ENCODE data around the gene SUPT3H.
A peak's percentile ranks its signal among the peaks of the same experiment; 100 is the strongest.

Gene SUPT3H

DNA sequence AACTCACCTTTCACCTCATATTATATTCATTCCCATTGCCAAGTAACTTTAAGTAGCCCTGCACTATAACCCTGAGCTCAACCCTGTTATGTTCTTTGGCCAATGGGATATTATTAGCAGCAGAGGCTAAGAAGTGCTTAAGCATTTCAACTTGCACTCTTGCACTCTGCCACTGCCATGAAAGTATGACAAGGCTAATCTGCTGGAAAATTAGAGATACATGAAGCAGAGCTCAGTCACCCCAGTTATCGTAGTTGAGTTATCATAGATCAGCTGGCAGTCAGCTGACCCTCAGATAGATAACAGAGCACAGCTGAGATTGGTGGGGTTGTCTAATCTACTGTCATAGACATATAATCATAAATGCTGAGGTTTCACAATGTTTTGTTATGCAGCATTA, 259.0 kb downstream of the SUPT3H start:
- DNase-seq (ENCODE audit: low read depth, low spot score), result no peak

DNA sequence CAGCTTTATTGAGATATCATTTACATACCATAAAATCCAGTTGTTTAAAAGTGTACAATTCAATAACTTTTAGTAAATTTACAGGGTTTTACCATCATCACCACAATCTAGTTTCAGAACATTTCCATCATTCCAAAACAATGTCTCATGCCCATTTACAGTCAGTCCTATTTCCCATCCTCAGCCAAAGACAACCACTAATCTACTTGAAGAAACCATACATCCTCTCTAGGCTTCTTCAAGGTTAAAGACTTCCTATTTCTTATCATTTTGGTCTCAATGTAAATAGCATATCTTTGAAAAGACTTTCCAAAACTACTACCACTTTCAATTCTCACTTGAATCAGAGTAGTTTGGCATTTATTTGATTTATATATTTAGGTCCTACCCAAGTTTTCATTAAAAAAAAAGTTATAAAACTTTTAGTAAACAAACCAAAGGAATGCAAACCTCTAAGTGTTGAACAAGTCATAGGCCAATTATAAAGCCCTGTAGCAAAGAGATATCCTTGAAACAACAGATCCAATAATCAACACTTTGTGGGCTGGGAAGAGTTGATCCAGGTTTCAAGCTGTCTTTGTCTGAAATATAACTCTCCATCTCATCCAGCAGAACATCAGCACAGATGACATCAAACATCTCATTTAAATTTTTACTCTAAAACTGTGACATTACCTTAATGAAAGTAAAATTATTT, 260.9 kb downstream of the SUPT3H start:
- DNase-seq (ENCODE audit: low read depth, low spot score), result no peak

DNA sequence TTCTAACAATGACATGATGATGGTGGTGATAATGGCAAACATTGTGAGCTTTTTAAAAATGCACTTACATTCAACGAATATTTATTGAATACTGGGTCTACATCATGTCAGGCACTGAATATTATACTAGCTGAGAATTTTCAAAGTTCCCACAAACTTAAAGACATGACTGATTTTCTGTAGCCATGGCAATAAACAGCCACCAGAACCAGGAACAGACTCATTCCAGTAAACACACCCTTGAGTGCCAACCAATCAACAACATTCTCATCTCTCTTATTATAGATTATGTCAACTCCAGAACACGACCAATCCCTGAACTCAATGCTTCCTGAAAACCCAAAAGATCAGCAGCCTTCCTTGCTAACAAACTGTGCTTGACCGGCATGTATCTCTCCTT, 262.0 kb downstream of the SUPT3H start:
- DNase-seq (ENCODE audit: low read depth, low spot score), result no peak

DNA sequence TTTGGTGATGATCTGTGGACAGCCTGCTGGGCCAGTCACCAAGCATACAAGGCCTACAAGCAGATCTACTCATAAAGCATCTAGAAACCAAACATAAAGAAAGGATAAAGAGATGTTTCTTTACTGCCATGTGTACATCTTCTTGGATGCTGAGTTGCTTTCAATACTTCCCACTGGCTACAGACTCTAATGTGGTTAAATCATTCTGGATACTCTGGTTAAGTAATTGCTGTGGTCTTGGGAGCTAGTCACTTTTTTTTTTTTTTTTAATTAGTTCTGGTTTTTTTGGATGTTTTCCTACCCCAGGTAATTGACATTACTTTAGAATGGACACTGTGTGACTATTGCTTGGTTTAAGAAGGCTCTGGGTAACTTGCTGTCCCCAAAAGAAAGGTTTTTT, 265.0 kb downstream of the SUPT3H start:
- DNase-seq (ENCODE audit: low read depth, low spot score), result no peak

DNA sequence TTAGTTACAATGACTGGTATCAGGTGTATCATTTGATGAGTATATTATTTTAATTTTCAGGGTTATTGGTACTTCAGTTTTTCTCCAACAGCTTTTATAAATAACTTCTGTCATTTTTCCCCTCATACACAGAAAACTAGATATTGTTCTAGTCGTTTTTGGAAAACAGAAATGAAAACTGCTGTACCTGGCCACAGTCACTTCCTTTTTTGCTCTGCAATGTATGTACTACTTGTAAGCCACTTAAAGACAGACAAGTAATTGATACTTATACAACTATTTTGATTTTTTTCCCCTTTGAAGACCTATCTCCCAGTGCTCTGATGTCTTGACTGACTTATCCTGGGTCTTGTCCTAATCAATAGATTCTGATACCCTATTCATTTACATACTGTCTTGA, 268.2 kb downstream of the SUPT3H start:
- DNase-seq (ENCODE audit: low read depth, low spot score), result no peak

DNA sequence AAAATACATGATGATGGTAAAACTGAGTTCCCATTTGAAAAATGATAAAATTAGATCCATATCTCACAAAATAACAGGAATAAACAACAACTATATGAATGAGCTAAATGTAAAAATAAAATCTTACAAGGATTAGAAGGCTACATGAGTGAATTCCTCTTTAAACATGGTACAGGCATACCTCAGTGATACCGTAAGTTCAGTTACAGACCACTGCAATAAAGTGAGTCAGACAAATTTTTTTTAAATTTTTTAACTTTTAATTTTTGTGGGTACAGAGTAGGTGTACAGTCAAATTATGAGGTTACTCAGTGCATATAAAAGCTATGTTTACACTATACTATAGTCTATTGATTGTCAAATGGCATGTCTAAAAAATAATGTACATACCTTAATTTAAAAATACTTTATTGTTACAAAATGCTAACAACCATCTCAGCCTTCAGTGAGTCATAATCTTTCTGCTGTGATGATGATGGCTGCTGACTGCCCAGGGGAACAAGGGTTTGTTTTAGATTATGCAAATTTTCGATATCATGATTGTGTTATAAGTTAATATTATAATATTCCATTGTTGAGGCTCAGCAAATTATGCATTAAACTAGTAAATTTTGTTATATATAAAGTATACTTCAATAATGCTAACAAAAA, 272.4 kb downstream of the SUPT3H start:
- DNase-seq (ENCODE audit: low read depth, low spot score), result no peak

DNA sequence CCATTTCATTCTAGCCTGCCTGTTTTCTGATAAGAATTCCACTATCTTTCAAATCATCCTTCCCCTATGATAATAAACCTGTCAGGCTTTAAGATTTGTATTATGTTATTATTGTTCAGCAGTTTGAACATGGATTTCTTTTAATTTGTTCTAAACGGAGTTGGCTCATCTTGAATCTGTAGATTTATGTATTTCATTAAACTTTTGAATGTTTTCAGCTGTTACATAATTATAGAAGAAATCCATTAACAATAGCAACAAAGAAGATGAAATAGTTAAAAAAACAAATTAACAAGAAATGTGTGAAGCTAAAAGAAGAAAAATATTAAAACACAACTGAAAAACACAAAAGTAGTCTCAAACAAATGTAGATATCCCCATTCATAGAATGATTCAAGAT, 273.3 kb downstream of the SUPT3H start:
- DNase-seq (ENCODE audit: low read depth, low spot score), result no peak

DNA sequence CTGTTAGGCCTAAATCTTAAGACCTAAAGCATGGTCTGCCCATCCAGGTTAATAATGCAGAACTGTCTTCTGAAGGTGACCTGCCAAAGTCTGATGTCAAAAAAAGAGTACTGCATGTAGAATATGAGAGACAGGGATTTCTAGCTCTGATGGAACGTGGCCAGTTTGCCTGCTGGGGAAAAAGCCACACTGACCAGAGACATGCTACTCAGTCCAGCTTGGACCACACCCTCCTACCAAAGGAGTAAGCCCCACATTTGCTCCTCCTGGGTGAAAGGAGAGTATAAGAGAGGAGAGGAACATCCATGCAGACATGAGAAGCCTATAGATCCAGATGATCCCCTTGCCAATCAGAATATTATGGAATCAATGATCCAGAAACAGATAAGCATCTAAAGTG, 279.5 kb downstream of the SUPT3H start:
- DNase-seq (ENCODE audit: low read depth, low spot score), result no peak

DNA sequence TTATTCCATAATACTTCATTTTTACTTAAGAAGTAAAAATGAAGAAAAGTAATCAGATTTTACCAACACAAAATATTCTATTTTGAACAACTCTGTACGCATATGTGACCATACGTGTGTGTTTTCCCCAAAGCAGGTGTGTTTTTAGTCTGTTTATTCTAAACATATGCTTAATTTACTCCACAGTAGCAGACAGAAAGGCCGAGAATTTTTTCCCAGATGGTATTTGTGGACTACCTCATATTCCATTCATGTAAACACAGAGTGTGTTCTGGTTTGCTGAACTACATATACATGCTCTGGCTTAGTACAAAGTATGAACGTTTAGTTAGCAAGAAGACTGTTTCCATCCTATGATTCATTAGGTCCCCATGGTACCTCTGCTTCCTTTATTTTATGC, 282.9 kb downstream of the SUPT3H start:
- DNase-seq (ENCODE audit: low read depth, low spot score), result no peak

DNA sequence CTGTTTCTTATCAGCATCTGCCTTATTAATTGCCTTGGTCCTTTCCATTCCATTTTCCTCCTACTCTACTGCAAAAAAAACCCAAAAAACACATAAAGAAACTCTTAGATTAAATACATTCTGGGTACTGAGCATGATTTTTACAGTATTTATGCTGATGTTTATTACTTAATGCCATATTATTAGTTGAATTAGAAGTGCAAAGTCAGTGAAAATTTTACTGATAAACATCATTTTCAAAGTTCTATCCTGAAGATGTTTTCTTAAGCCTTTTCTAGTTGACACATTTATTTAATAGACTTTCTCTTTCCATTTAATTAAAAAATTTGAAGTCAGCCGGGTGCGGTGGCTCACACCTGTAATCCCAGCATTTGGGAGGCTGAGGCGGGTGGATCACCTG, 285.6 kb downstream of the SUPT3H start:
- DNase-seq (ENCODE audit: low read depth, low spot score), result no peak

DNA sequence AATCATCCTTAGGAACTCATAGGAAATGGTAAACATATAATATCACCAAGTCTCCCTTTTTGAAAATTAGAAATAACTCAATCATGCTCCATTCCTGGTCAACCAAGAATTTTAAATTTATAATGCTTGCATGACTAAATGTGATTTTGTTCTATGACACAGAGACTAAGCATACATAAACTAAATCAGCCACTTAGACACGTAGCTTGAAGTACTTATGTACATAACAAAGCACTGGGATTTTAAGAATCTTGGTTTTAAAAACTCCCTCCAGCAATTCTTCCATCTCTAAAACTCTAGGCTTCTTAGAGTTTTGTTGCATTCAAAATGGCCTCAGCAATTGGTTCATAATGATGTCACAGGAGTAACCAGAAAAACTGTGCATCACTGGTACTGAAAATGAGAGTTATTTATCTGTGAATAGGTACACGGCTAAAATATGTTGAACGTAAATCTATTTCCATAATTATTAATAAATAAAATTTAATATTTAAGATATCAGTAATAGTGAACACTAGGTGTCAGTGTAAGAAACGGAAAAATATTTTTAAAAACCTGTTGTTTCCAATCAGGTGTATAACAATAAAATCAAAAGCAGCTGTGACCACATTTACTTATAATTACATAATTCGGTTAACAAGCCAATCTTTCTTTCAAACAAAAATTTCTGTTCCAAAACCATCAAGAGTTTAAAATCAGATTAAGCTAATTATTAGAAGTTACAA, 291.2 kb downstream of the SUPT3H start:
- no peak for DNase-seq (ENCODE audit: low read depth, low spot score)

DNA sequence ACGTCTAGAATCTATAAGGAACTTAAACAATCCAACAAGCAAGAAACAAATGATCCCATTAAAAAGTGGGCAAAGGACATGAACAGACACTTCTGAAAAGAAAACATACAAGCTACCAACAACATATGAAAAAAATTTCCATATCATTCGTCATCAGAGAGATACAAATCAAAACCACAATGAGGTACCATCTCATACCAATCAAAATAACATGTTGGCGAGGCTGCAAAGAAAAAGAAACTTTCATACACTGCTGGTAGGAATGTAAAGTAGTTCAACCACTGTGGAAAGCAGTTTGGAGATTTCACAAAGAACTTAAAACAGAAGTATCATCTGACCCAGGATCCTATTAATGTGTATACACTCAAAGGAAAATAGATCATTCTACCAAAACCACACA, 293.5 kb downstream of the SUPT3H start:
- DNase-seq (ENCODE audit: low read depth, low spot score), result no peak

DNA sequence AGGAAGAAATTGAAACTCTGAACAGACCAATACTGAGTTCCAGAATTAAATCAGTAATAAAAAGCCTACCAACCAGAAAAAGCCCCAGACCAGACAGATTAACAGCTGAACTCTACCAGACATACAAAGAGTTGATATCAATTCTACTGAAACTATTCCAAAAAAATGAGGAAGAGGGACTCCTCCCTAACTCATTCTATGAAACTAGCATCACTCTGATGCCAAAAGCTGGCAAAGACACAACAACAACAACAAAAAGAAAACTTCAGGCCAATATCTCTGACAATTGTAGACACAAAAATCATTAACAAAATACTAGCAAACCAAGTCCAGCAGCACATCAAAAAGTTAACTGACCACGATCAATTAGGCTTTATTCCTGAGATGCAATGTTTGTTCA, 295.6 kb downstream of the SUPT3H start:
- no peak for DNase-seq (ENCODE audit: low read depth, low spot score)

DNA sequence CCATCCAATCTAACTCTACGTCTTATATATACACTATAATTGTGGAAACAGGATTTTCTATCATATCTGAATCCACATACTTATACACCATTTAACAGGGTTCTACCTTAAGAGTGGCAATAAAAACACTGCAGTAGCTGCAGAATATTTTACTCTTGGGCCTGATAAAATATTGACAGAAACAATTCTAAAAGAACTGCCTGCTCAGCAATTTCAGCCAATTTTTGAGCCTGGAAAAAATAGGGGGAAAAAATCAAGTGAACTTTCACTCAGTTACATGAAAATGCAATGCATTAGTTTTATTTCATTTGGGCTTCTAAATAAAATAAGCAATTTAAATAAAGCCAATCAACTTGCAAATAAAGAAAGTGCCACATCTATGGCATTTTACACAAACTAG, 296.1 kb downstream of the SUPT3H start:
- DNase-seq (ENCODE audit: low read depth, low spot score), result no peak

DNA sequence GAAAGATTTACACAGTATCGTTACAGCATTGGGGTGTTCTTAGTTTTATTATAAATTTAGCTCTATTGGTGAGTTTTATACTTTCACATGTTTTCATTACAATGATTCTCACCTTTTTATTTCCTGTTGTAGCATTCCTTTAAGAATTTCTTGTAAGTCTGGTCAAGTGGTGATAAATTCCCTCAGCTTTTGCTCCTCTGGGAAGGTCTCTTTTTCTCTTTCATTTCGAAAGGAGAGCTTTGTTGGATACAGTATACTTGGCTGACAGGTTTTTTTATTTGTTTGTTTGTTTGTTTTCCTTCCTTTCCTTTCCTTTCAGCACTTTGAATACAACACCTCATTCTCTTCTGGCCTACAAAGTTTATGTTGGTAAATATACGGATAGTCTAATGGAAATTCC, 299.3 kb downstream of the SUPT3H start:
- DNase-seq (ENCODE audit: low read depth, low spot score), result no peak

DNA sequence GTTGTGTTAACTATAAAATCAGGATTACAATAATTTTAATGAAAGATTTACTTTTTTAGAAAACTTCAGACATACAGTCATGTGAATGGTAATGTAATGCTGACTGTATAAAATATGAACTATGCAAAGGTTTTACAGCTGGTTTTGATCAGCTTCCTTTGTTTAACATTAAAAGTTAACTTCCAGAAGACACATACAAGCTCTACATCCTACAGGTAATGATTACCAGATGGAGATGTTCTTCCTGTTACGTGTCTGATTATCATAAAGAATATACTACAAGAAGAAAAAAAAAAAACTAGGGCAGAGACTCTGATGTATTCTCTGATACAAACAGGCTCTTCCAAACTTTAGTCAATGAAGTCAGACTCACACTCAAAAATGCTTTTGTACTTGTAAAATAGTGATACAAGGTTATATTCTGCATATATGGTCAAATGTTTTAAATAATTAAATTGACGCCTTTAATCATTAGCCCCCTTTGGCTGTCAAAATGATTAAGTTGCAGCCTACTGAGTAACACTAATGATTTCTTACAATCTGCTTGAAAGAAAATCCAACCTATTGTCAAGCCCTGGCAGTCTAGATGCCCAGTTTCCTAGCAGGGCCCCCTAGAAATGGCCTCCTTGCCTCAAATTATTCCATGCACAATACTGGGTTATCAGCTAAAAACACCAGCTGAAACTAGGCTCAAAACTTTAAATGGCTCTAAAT, 301.4 kb downstream of the SUPT3H start:
- DNase-seq (ENCODE audit: low read depth, low spot score), result peak; percentile 38

DNA sequence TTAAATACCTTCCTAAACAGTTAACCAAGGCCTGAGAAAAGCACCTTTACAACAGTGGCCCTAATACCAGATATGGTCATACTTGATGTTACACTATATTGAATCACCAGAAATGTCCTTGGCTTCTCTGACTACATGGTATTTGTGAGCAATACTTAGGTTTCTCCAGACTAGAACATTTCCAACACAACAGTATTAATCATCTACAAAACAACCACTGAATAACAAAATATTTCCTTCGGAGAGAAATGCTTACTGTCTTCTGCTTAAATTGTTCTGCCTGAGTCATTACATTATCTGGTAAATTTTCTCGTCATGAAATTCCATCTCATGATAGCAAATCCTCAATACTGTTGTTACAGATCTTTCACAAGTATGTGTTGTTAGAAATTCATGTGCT, 302.5 kb downstream of the SUPT3H start:
- DNase-seq (ENCODE audit: low read depth, low spot score), result no peak

DNA sequence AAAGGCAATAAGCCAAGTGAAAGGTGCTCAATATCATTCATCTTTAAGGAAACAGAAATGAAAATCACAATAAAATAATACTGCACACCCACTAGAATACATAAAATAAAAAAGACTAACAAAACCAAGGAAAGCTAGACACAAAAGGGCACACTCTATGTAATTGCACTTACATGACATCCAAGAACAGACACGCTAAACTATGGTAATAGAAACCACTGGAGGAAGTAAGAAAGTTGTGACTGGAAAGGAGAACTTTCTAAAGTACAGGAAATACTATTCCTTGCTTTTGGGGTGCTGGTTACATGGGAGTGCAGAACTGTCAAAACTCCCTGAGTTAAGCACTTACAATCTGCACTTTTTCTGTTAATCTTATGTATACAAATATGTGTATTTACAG, 303.3 kb downstream of the SUPT3H start:
- DNase-seq (ENCODE audit: low read depth, low spot score), result no peak

DNA sequence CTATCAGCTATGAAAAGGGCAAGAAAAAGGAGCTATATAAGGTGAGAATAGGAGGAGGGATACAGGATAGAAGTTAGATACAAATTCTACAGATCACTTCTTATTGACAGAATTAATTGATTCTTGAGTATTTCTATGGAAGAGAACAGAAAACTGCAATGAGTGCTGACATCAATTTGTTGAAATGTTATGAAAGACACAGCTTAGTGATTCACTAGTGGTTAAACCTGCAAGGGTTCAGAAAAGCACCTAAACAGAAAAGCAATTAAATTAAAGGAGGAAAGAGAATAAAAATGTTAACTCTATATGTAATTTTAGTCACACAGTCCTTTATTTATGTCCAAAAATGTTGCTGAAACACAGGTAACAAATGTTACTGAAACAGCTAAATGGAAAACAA, 304.0 kb downstream of the SUPT3H start:
- no peak for DNase-seq (ENCODE audit: low read depth, low spot score)

DNA sequence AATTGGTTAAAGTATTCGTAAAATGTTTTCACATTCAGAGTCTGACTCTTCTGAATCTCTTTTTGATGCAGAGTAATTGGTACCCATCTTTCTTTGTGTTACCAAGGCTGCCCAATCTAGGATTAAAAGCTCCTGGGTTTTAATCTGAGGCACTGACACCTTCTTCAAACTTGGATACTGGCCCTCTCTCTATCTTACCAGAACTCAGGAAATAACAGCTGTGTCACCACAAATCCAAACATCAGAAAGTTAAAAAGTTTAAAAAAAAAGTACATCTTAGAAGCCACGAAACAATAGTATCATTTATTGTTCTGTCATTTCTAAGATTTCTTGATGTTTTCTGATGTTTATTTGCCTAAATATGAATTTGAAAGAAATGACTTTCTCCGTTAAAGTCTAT, 305.1 kb downstream of the SUPT3H start:
- DNase-seq (ENCODE audit: low read depth, low spot score), result no peak

DNA sequence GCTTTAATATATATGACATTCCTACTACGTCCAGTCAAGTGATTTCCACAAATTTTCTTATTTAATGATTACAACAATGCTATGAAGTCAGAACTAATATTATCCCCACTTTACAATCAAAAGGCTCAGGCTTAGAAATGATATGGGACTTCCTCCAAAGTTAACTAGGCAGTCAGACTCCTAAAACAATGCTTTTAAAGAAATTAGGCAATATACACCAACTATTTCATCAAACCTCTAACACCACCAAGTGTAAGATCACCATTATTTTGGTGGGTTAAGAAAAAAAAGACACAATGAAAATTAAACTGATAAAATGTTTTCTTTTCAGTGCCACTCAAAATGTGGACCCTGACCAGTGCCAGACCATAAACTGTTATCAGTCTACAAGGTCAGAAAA, 305.7 kb downstream of the SUPT3H start:
- DNase-seq (ENCODE audit: low read depth, low spot score), result no peak

DNA sequence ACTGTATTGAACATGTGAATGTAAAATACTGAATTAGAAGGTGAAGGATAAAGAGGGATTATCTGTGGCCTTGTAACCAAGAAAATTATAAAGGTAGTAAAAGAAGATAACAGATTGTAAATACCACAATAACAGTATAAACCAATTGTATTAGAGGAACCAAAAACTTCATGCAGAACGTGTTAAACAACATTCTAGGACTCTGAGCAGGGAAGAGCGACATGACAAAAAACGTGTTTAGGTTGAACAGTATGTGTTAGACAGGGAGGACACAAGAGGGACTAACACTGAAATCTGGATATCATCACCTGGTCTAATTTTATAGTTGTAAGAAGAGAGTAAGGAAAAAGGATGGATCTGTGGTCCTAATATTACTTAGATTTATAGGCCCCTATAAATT, 308.6 kb downstream of the SUPT3H start:
- DNase-seq (ENCODE audit: low read depth, low spot score), result no peak

Measured in brain pericyte (primary cell).